ENCODE results near the gene SLC25A22.
A peak's percentile ranks its signal among the peaks of the same experiment; 100 is the strongest.

DNA sequence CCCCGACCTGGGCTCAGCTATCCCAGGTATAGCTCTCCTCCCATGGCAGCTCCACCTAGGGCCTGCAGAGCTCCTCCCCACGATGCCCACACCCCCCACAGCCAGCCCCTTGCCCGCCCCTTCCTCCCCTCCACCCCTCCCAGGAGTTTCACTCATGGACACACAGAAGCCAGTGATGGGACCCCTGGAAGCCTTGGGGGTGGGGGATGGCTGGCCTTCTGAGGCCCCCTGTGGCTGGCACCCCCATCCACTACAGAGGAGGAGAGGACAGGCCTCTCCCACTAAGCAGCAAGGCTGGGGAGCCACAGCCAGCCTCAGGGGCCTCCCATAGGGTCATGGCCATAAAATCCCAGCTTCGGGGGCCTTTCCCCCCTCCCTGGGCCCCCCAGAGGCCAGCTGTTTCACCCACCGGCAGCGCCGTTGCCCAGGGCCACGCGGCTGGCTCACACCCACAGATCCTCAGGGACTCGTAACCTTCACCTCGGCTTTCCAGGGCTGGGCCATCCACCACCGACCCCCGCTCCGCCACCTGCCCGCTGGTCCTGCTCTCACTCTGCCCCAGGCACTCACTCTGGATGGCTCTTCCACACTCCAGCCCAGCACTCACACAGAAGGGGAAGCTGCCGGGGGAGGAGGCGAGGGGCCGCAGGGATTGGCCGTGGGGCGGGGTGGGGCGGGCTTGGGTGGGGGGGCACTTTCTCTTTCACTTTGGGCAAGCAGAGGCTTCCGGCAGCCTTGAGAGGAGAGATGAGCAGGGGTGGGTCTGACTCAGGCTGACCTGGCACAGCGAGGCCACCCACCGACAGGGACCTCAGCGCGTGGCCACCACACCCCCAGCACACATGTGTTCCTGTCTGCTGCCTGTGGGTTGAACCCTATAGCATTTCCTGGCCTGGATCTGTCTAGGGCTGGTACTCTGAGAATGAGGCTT lies 2.2 kb downstream of the SLC25A22 start:
- TF ChIP-seq CTCF (IDR thresholded peaks at IDR 0.05; ENCODE audit: insufficient read depth, low read length) (no peak), SPI1 (IDR thresholded peaks at IDR 0.05; ENCODE audit: borderline replicate concordance, low read depth) (peak; percentile 5; the same call in 1 of the 2 replicates), POLR2AphosphoS5 (IDR thresholded peaks at IDR 0.05; ENCODE audit: low read depth) (peak; percentile 51; the same call in 1 of the 2 replicates), GABPA (IDR thresholded peaks at IDR 0.05; ENCODE audit: low read depth) (no peak)
- TF ChIP-seq, protein P1, sequence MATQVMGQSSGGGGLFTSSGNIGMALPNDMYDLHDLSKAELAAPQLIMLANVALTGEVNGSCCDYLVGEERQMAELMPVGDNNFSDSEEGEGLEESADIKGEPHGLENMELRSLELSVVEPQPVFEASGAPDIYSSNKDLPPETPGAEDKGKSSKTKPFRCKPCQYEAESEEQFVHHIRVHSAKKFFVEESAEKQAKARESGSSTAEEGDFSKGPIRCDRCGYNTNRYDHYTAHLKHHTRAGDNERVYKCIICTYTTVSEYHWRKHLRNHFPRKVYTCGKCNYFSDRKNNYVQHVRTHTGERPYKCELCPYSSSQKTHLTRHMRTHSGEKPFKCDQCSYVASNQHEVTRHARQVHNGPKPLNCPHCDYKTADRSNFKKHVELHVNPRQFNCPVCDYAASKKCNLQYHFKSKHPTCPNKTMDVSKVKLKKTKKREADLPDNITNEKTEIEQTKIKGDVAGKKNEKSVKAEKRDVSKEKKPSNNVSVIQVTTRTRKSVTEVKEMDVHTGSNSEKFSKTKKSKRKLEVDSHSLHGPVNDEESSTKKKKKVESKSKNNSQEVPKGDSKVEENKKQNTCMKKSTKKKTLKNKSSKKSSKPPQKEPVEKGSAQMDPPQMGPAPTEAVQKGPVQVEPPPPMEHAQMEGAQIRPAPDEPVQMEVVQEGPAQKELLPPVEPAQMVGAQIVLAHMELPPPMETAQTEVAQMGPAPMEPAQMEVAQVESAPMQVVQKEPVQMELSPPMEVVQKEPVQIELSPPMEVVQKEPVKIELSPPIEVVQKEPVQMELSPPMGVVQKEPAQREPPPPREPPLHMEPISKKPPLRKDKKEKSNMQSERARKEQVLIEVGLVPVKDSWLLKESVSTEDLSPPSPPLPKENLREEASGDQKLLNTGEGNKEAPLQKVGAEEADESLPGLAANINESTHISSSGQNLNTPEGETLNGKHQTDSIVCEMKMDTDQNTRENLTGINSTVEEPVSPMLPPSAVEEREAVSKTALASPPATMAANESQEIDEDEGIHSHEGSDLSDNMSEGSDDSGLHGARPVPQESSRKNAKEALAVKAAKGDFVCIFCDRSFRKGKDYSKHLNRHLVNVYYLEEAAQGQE (IDR thresholded peaks at IDR 0.05; ENCODE audit: insufficient replicate concordance, low read depth): no peak
